Renal cortical epithelial cell (primary cell): ENCODE measurements around the gene LRGUK. TPM values are rescaled to one million over a fixed set of nuclear protein-coding genes. Genes with fewer than 3 reads are reported as not detected.

Experiments
- DNase-seq: peaks from one replicate; pipeline ENCODE4 v3.0.0-alpha.2; 2011; ENCODE audit warnings: low read depth
- total RNA-seq: library from RNA; depleted of rRNA; stranded (reverse); fragments of >200 nt; gene quantifications from 2 replicates; pipeline ENCODE4 v1.2.3, GENCODE V29; 2014

Gene LRGUK
- total RNA-seq, 1 donor from 2014 or later: 0.94 TPM

- DNase-seq: no peak
Measured at GRCh38 chr7:134126146-134126545, 994 bp upstream of the LRGUK start.

- DNase-seq: no peak
Measured at GRCh38 chr7:134126596-134126965, 559 bp upstream of the LRGUK start.

- no peak for DNase-seq
Measured at GRCh38 chr7:134128829-134129228, 1.7 kb downstream of the LRGUK start.

DNA sequence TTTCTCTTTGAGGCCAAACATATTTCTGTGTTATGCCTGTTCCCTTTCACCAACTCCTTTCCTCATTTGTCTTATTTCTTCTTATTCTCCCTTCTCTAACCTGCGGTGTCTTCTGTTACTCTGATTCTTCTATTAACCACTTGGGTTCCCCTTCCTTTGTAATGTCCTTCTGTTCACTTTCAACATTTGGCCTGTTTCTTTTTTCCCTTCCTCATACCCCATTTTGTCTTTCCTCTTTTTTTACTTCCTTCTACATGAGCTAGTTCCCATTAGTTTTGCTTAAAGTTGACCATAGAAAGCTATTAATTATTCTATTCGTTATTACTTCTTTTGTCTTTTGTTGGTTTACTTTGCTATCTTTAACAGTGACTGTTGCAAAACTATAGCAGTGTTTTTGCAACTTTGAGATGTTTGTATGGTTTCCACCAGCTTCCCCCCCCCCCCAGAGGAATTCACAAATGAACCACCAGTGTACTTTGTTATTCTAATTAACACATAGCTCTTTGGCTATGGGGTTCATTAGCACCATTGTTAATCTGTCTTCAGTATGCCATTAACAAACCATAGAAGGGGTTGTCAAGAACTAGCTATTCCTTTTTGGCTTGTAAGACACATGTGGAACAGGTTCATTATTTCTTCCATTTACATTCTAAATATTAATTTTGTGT, 2.9 kb downstream of the LRGUK start:
- DNase-seq: peak; percentile 4

DNA sequence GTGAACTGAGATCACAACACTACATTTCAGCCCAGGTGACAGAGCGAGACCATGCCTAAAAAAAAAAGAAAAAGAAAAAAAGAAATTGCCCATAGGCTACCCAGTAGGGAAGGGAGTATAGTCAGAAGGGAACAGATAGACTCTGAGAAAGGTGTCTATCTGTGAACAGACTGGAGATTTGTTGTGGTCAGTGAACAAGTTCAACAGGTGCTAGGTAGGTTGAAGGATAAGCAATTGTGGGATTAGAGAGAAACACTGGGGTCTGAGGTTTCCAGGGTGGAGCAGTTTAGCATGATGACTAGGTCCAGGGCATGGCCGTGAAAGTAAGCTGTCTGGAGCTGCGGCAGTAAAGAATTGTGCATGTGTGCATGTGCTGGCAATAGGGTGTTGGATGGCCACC, 6.9 kb downstream of the LRGUK start:
- DNase-seq: no peak

- DNase-seq: peak; percentile 37
Measured at GRCh38 chr7:134140889-134141867, 14.0 kb downstream of the LRGUK start.

DNA sequence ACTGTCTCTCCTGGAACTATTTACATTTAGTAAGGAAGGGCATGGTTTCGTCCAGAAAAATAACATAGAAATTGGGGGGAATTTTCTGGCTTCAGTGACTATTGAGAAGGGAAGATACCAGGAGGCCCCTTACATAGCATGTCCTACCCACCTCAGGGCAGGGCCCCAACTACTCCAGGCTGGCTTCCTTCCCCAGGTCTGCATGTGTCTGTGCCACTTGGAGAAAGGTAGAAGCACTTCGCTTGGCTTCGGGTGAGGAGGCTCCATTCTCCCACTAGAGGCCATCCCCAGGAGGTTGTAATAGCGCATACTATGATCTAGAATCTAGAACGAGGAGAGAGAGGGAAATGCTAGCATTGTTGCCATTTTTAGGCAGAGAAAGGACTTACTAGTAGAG, 14.7 kb downstream of the LRGUK start:
- no peak for DNase-seq

DNA sequence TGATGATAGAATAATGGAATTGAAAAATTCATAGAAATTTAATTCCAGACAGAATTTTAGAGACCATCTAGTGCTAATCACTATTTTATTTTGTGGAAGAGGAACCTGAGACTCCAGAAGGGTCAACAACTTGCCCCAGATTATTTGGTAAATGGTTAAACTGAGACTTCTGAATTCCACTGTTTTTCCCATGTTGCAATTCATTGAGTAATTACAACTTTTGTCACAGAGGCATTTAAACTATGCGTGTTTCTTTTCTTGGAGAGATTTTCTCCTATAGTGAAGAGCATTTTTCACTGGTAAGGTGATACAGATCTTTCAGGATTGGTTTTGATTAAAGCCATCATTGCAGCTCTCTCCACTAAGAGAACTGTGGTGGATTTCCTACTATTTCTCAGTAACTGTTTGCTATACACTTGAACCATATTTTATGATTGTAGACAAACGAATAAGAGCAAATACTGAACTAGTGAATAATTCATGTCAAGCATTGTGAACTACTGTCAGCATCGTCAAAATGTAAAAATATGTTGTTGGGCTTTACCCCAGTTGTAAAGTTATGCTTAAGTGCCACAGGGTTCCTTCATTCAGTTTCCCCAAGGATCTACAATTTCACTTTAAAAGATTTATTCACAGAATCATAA, 26.5 kb downstream of the LRGUK start:
- peak; percentile 82 for DNase-seq

DNA sequence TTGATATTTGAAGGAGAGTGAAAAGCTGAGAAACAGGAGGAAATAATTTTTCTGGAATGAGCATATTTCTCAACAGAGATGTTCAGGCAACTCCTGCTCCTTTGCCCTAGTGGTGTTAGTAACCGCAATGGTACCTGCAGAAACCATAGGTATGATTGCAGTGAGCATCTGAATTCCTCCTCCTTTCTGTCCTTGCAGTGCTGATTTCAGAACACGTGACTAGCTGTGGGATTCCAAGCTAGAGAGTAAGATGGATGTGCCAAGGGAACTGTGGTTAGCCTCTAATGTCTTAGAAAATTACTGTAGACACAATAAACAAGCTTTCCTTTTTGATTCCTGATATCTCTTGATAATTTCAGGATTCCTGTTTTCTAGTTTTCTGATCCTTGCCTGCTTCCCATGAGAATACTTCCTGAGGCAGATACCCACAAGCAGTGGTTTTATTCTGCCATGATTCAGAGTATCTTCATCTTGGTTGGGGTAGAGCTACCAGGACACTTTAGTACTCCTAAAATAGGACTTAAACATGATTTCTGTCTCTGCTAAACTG, 27.5 kb downstream of the LRGUK start:
- peak; percentile 73 for DNase-seq

GRCh38 chr7:134155206-134155605, 28.1 kb downstream of the LRGUK start:
- DNase-seq: no peak

GRCh38 chr7:134155871-134156270, 28.7 kb downstream of the LRGUK start:
- DNase-seq: no peak

GRCh38 chr7:134165252-134165651, 38.1 kb downstream of the LRGUK start:
- no peak for DNase-seq

DNA sequence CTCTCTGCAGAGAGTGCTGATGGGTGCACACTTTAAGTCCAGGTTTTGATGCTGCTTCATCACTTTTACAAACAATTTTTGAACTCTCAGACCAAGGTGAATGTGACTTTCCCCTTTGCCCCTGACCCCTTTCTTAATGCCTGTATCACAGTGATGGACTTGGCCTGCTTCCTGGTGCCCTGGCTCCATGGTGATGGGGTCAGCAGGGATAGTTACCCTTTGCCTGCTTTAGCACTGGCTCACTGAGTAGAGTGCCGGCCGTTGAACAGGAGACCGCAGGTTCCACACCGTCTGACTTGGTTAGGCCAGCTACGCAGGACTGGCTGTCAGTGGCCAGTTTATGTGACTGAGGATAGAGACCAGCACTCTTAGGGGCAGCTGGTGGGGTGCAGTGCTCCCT, 40.1 kb downstream of the LRGUK start:
- no peak for DNase-seq

GRCh38 chr7:134167841-134168240, 40.7 kb downstream of the LRGUK start:
- peak; percentile 52 for DNase-seq

DNA sequence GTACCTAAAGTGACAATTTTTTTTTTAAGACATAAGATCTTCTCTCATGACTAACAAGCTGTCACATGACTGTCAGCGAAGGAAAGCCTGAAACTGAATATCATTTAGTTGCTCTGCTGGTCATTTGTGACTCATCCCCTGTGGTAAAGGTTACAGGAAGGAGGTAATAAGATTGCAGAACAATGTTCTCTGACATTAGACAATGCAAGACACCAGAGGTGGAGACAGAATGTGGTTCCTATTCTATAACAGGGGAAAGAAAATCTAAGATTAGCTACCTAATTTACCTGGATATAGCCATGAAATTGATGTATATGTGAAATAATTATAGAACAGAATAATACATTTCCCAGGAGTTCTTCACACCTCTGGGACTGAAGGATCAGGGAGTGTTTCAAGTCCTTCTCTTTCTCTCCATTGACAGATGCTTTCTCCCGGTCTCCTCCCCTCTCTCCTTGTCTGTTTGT, 47.7 kb downstream of the LRGUK start:
- peak; percentile 97 for DNase-seq

GRCh38 chr7:134175334-134176036, 48.3 kb downstream of the LRGUK start:
- peak; percentile 25 for DNase-seq

- DNase-seq: no peak
Measured at GRCh38 chr7:134176037-134176350, 48.9 kb downstream of the LRGUK start.

GRCh38 chr7:134179036-134180011, 52.2 kb downstream of the LRGUK start:
- no peak for DNase-seq

DNA sequence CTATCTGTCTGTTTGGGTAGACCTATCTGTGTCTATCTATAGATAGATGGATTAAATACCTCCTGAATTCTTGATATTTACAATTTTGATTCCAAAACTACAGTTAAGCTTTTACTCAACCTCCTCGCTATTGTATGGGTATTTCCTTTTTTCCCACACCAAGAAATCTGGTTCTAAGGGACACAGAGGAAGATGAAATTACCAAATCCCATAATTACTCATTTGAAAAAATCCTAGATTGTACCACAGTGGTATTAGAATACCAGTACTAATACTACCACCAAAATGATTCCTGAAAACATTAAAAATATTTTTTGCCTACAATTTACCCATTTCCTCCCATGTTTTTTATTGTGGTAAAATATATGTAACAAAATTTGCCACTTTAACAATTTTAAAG, 53.2 kb downstream of the LRGUK start:
- no peak for DNase-seq

GRCh38 chr7:134182078-134182477, 54.9 kb downstream of the LRGUK start:
- DNase-seq: no peak
